Gastroesophageal sphincter (tissue), 3 donors: ENCODE data around the gene MXRA8.

Experiments
- EP300 ChIP-seq: sonication (generic); formaldehyde crosslinking; IDR thresholded peaks from one replicate; pipeline ENCODE4 v1.6.1; 2017; ENCODE audit warnings: antibody characterized with exemption, mild to moderate bottlenecking
- POLR2A ChIP-seq, 2 donors: fragments of 450-650 bp; IDR thresholded peaks; one replicate each; pipeline ENCODE4 v1.6.1; 2017; ENCODE audit warnings: antibody characterized with exemption in 2 of 2, mild to moderate bottlenecking in 2 of 2, moderate library complexity in 1 of 2
- TF ChIP-seq, protein P1 (sequence below), 4 experiments: fragments of 200-600 bp in 2 of 4; fragments of 450-650 bp in 2 of 4; sonication (generic) in 1 of 4; IDR thresholded peaks; one replicate each; pipeline ENCODE4 v1.5.1; 2017 to 2019; ENCODE audit warnings: antibody characterized with exemption in 4 of 4, mild to moderate bottlenecking in 2 of 4, moderate library complexity in 2 of 4

DNA sequence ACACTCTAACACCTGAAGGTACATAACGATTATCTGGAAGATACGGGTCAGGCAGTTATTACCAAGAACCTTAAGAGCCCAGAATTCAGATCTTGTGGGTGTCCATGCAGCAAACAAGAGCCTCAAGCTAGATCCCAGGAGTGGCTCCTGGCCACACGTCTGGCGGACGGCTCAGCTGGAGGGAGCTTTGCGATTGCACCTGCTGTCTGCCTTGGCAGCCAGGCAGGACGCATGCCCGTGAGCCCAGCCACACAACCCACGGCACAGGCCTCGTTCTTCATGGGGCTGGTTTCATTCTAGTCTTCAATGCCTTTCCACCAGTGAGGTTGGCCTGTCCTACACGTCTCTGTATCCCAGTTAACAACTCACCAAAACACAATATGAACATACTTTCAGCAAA, 35.1 kb upstream of the MXRA8 start:
- TF ChIP-seq, protein P1, sequence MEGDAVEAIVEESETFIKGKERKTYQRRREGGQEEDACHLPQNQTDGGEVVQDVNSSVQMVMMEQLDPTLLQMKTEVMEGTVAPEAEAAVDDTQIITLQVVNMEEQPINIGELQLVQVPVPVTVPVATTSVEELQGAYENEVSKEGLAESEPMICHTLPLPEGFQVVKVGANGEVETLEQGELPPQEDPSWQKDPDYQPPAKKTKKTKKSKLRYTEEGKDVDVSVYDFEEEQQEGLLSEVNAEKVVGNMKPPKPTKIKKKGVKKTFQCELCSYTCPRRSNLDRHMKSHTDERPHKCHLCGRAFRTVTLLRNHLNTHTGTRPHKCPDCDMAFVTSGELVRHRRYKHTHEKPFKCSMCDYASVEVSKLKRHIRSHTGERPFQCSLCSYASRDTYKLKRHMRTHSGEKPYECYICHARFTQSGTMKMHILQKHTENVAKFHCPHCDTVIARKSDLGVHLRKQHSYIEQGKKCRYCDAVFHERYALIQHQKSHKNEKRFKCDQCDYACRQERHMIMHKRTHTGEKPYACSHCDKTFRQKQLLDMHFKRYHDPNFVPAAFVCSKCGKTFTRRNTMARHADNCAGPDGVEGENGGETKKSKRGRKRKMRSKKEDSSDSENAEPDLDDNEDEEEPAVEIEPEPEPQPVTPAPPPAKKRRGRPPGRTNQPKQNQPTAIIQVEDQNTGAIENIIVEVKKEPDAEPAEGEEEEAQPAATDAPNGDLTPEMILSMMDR (IDR thresholded peaks at IDR 0.05): no peak
- TF ChIP-seq POLR2A (IDR thresholded peaks at IDR 0.05) (no peak), EP300 (no peak)
